GM12891 (cell line): Measurements from ENCODE around the gene PITPNB.

ENCODE experiments used
- POLR2A ChIP-seq: IDR thresholded peaks from 2 replicates; pipeline ENCODE4 v1.6.1; 2011; ENCODE audit warnings: low read depth, low read length, control low read depth
- POLR2AphosphoS5 ChIP-seq: IDR thresholded peaks from 2 replicates; pipeline ENCODE4 v1.6.1; 2011; ENCODE audit warnings: low read depth, low read length, control low read depth
- TAF1 ChIP-seq: IDR thresholded peaks from 2 replicates; pipeline ENCODE4 v1.6.1; 2011; ENCODE audit warnings: low read depth, low read length, control low read depth

DNA sequence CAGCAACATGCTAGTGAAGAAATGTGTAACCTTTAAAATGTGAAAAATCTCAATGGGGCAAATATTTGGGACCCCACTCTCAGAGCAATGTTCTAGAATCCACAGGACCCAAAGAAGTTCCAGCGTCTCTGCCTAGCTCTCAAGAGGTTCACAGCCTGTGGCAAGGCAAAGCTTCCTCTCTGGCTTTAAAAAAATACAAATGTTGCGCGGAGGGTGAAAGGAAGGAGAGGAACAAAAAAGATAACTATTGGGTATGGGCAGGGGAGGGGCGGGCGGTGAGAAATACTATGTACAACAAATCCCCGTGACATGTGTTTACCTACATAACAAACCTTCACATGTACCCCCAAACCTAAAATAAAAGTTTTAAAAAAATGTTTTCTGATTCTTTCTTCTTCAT is 53.6 kb downstream of the PITPNB start:
- TF ChIP-seq POLR2AphosphoS5, result no peak
- TF ChIP-seq POLR2A, result no peak
- TF ChIP-seq TAF1, result no peak
